Measurements from ENCODE around the gene RETSAT. TPM values are rescaled to one million over a fixed set of nuclear protein-coding genes. Genes with fewer than 3 reads are reported as not detected.

Gene RETSAT
- total and polyA plus RNA-seq, 2 of the 13 experiments (the other 11 are each of a cell fraction or from before 2014, with no cell fraction given): 46.7 to 61.0 TPM

DNA sequence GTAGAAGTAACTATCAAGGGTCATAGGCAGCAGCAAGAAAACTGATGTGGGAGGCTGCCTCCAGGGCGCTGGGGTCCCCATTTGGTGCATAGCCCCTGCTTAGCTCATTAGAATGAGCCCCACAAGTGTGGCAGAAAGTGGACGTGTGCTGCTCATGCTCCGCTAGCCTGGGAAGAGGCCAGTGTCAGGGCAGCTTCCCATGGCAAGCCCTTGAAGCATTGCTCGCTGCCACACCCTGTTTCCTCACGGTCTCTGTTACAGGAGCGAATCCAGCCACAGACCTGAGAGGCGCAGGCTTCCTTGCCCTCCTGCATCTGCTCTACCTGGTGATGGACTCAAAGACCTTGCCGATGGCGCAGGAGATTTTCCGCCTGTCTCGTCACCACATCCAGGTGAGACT lies 22.8 kb upstream of the RETSAT start:
- Histone ChIP-seq H3K4me3 (replicated peaks in 1 of 3; ENCODE audit: insufficient read depth in 1 of 3, low read depth in 2 of 3, low read length in 3 of 3) (no peak overlapping the region), H3K4me2 (ENCODE audit: low read depth, low read length) (no peak overlapping the region), H3K36me3 (replicated peaks in 1 of 2; ENCODE audit: control insufficient read depth in 1 of 2, insufficient read depth in 2 of 2, low read length in 2 of 2) (peaks cover 1 to 4% of the 10 kb centered on the region in 2 experiments; a peak in 3 of 5 replicates), H4K20me1 (ENCODE audit: insufficient read depth, low read length) (no peaks in the 10 kb centered on the region), H3K9ac (ENCODE audit: insufficient read depth, low read depth, low read length) (no peak overlapping the region), H3K27me3 (ENCODE audit: control insufficient read depth in 1 of 2, insufficient read depth in 2 of 2, low read length in 2 of 2) (no peaks in the 10 kb centered on the region), H3K27ac (ENCODE audit: extremely low read length, insufficient read depth, low read length) (no peak overlapping the region), H3K79me2 (ENCODE audit: insufficient read depth, low read length) (no peaks in the 10 kb centered on the region), H3K4me1 (ENCODE audit: insufficient read depth, low read length) (no peaks in the 10 kb centered on the region), H2AFZ (ENCODE audit: low read length) (no peak overlapping the region), H3K9me3 (ENCODE audit: low read length) (peaks cover 6% of the 10 kb centered on the region; the same call in 1 of the 2 replicates)
- FAIRE-seq: no peak
- no TSS peak for BruUV-seq (replicated peaks)
- intact Hi-C loops (cut with micrococcal nuclease; ENCODE audit: unreplicated experiment) (no loop called here), in situ Hi-C loops (cut with HindIII; ENCODE audit: extremely low pct_ligation_motif_present, low pct_unique_long_range_greater_than_20kb) (no loop called here)
- no peak for DNase-seq (ENCODE audit: low spot score)
- WGBS (ENCODE audit: low lambda C conversion rate): 96% methylated on average over 9 of the region's 11 CpGs
- ATAC-seq: no peak
- ChIA-PET CTCF (ENCODE audit: low intra/inter-chr PET ratio, low total read pairs) (no interaction called here), POLR2A (interaction anchor here (1.1 to 2.2 kb wide), 2 partner anchors 11 to 70 kb away, joined by 3 to 6 read pairs; no protein-coding TSS in a partner anchor)
- no peak for TF ChIP-seq GPN1 (CRISPR knock-in tag; IDR thresholded peaks at IDR 0.05; ENCODE audit: borderline replicate concordance)

- H3K27ac ChIP-seq (ENCODE audit: extremely low read length, insufficient read depth, low read length): no peak overlapping the region
- BruUV-seq (replicated peaks): no TSS peak
- H3K9ac ChIP-seq (ENCODE audit: insufficient read depth, low read depth, low read length): no peak overlapping the region
- peaks cover 1 to 4% of the 10 kb centered on the region in 2 experiments; a peak in 3 of 5 replicates for H3K36me3 ChIP-seq (replicated peaks in 1 of 2; ENCODE audit: control insufficient read depth in 1 of 2, insufficient read depth in 2 of 2, low read length in 2 of 2)
- H3K79me2 ChIP-seq (ENCODE audit: insufficient read depth, low read length): no peaks in the 10 kb centered on the region
- ATAC-seq (no peak), DNase-seq (ENCODE audit: low spot score) (no peak), FAIRE-seq (no peak)
- H3K4me2 ChIP-seq (ENCODE audit: low read depth, low read length): no peak overlapping the region
- intact Hi-C loops (cut with micrococcal nuclease; ENCODE audit: unreplicated experiment) (no loop called here), in situ Hi-C loops (cut with HindIII; ENCODE audit: extremely low pct_ligation_motif_present, low pct_unique_long_range_greater_than_20kb) (no loop called here)
- H4K20me1 ChIP-seq (ENCODE audit: insufficient read depth, low read length): no peaks in the 10 kb centered on the region
- ChIA-PET CTCF (ENCODE audit: low intra/inter-chr PET ratio, low total read pairs) (no interaction called here), POLR2A (interaction anchor here (1.1 to 2.2 kb wide), 2 partner anchors 11 to 69 kb away, joined by 3 to 6 read pairs; no protein-coding TSS in a partner anchor)
- H3K4me1 ChIP-seq (ENCODE audit: insufficient read depth, low read length): no peaks in the 10 kb centered on the region
- no peak overlapping the region for H3K4me3 ChIP-seq (replicated peaks in 1 of 3; ENCODE audit: insufficient read depth in 1 of 3, low read depth in 2 of 3, low read length in 3 of 3)
- no peak overlapping the region for H2AFZ ChIP-seq (ENCODE audit: low read length)
- no peaks in the 10 kb centered on the region for H3K27me3 ChIP-seq (ENCODE audit: control insufficient read depth in 1 of 2, insufficient read depth in 2 of 2, low read length in 2 of 2)
- WGBS (ENCODE audit: low lambda C conversion rate): 94% methylated on average over 4 of the region's 5 CpGs
- peaks cover 6% of the 10 kb centered on the region; the same call in 1 of the 2 replicates for H3K9me3 ChIP-seq (ENCODE audit: low read length)
- TF ChIP-seq ZNF547 (CRISPR knock-in tag; IDR thresholded peaks at IDR 0.05): no peak
- no peak for TF ChIP-seq ZNF879 (CRISPR knock-in tag; IDR thresholded peaks at IDR 0.05)
- no peak for TF ChIP-seq KLF16 (CRISPR knock-in tag; IDR thresholded peaks at IDR 0.05)
- TF ChIP-seq, protein P1, sequence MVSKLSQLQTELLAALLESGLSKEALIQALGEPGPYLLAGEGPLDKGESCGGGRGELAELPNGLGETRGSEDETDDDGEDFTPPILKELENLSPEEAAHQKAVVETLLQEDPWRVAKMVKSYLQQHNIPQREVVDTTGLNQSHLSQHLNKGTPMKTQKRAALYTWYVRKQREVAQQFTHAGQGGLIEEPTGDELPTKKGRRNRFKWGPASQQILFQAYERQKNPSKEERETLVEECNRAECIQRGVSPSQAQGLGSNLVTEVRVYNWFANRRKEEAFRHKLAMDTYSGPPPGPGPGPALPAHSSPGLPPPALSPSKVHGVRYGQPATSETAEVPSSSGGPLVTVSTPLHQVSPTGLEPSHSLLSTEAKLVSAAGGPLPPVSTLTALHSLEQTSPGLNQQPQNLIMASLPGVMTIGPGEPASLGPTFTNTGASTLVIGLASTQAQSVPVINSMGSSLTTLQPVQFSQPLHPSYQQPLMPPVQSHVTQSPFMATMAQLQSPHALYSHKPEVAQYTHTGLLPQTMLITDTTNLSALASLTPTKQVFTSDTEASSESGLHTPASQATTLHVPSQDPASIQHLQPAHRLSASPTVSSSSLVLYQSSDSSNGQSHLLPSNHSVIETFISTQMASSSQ (IDR thresholded peaks at IDR 0.05; ENCODE audit: low read depth): no peak
- TF ChIP-seq, protein P1 (CRISPR knock-in tag; IDR thresholded peaks at IDR 0.05; ENCODE audit: borderline replicate concordance): no peak
- TF ChIP-seq ZFP62 (CRISPR knock-in tag; IDR thresholded peaks at IDR 0.05): no peak
Measured at GRCh38 chr2:85376291-85377065, 22.1 kb upstream of the RETSAT start.

All from HepG2 (cell line).